Osteocyte (in vitro differentiated cells): Measurements from ENCODE around the gene FBXO28. TPM values are rescaled to one million over a fixed set of nuclear protein-coding genes. Genes with fewer than 3 reads are reported as not detected.

ENCODE experiments used
- DNase-seq: peaks from one replicate; pipeline ENCODE4 v3.0.0; 2021; ENCODE audit warnings: mixed read lengths; ENCODE audit not compliant: unreplicated experiment; ENCODE audit errors: extremely low spot score
- H3K27ac Mint-ChIP-seq: one replicate; pipeline ENCODE4 v1.8.0; 2021; ENCODE audit warnings: mild to moderate bottlenecking, mixed read lengths; ENCODE audit not compliant: unreplicated experiment
- H3K27me3 Mint-ChIP-seq: one replicate; pipeline ENCODE4 v1.8.0; 2021; ENCODE audit warnings: mixed read lengths; ENCODE audit not compliant: unreplicated experiment
- H3K36me3 Mint-ChIP-seq: one replicate; pipeline ENCODE4 v1.8.0; 2021; ENCODE audit warnings: mixed read lengths; ENCODE audit not compliant: unreplicated experiment
- H3K4me1 Mint-ChIP-seq: one replicate; pipeline ENCODE4 v1.8.0; 2021; ENCODE audit warnings: mixed read lengths; ENCODE audit not compliant: unreplicated experiment
- H3K4me3 Mint-ChIP-seq: one replicate; pipeline ENCODE4 v1.8.0; 2021; ENCODE audit warnings: mild to moderate bottlenecking, moderate library complexity, mixed read lengths; ENCODE audit not compliant: unreplicated experiment
- H3K9me3 Mint-ChIP-seq: one replicate; pipeline ENCODE4 v1.8.0; 2021; ENCODE audit warnings: mixed read lengths; ENCODE audit not compliant: unreplicated experiment
- CTCF ChIP-seq: fragments of 200-600 bp; sonication (generic); IDR thresholded peaks from 2 replicates; pipeline ENCODE4 v1.5.0; 2021; ENCODE audit warnings: antibody characterized with exemption, mild to moderate bottlenecking, moderate library complexity
- long read RNA-seq: library from polyadenylated mRNA; unstranded; transcript quantifications from one replicate; pipeline ENCODE4 v2.0.0, GENCODE V29; 2021
- total RNA-seq: library from RNA; stranded (reverse); gene quantifications from 2 replicates; pipeline ENCODE4 v1.2.1, GENCODE V29; 2021

The FBXO28 gene
- 26.0 and 28.1 TPM in 2 replicates for total RNA-seq
- long read RNA-seq, full-length matches to known transcripts, result 123 of 133 reads
- long read RNA-seq, partial matches to known transcripts, result 1 of 133 reads
- long read RNA-seq, other reads (novel, unspliced or antisense), result 9 of 133 reads

- peak; percentile 96 for DNase-seq
- peaks cover 24% of the 10 kb centered on the region for H3K4me1 Mint-ChIP-seq
- TF ChIP-seq CTCF, result no peak
- H3K9me3 Mint-ChIP-seq, result peaks cover 4% of the 10 kb centered on the region
- no peaks in the 10 kb centered on the region for H3K36me3 Mint-ChIP-seq
- peaks cover 19% of the 10 kb centered on the region for H3K27me3 Mint-ChIP-seq
- peak within 1 kb of the TSS; percentile 90 for H3K27ac Mint-ChIP-seq
- peak within 1 kb of the TSS; percentile 83 for H3K4me3 Mint-ChIP-seq
Measured at GRCh38 chr1:224113918-224114786, at the start of gene FBXO28. FBXO28 (plus strand) TSS chr1:224114111; CDS start chr1:224114130, 19 bp downstream.

GRCh38 chr1:224064150-224064549 is 49.8 kb upstream of the FBXO28 start:
- H3K4me1 Mint-ChIP-seq, result peaks cover 6% of the 10 kb centered on the region
- no peak overlapping the region for H3K27ac Mint-ChIP-seq
- DNase-seq, result peak; percentile 19
- H3K36me3 Mint-ChIP-seq, result no peaks in the 10 kb centered on the region
- no peak for TF ChIP-seq CTCF
- H3K9me3 Mint-ChIP-seq, result no peaks in the 10 kb centered on the region
- H3K4me3 Mint-ChIP-seq, result no peak overlapping the region
- peaks cover 7% of the 10 kb centered on the region for H3K27me3 Mint-ChIP-seq

GRCh38 chr1:224065455-224065854 is 48.5 kb upstream of the FBXO28 start:
- H3K36me3 Mint-ChIP-seq, result no peaks in the 10 kb centered on the region
- H3K4me3 Mint-ChIP-seq, result no peak overlapping the region
- no peaks in the 10 kb centered on the region for H3K9me3 Mint-ChIP-seq
- H3K27ac Mint-ChIP-seq, result no peak overlapping the region
- H3K4me1 Mint-ChIP-seq, result peaks cover 6% of the 10 kb centered on the region
- no peak for DNase-seq
- H3K27me3 Mint-ChIP-seq, result peaks cover 7% of the 10 kb centered on the region
- TF ChIP-seq CTCF, result no peak

GRCh38 chr1:224067207-224067606 is 46.7 kb upstream of the FBXO28 start:
- Mint-ChIP-seq H3K4me1 (peaks cover 6% of the 10 kb centered on the region), H3K9me3 (peaks cover under 1% of the 10 kb centered on the region), H3K4me3 (no peak overlapping the region), H3K36me3 (no peaks in the 10 kb centered on the region), H3K27me3 (peaks cover 5% of the 10 kb centered on the region), H3K27ac (no peak overlapping the region)
- no peak for TF ChIP-seq CTCF
- no peak for DNase-seq
